ENCODE results near the gene HCFC1R1.
"Not testable (repeated sequence)": the region's sequence is repeated elsewhere in the genome, so short reads cannot be mapped to it uniquely, and the experiment has no call there.

HCFC1R1 gene

DNA sequence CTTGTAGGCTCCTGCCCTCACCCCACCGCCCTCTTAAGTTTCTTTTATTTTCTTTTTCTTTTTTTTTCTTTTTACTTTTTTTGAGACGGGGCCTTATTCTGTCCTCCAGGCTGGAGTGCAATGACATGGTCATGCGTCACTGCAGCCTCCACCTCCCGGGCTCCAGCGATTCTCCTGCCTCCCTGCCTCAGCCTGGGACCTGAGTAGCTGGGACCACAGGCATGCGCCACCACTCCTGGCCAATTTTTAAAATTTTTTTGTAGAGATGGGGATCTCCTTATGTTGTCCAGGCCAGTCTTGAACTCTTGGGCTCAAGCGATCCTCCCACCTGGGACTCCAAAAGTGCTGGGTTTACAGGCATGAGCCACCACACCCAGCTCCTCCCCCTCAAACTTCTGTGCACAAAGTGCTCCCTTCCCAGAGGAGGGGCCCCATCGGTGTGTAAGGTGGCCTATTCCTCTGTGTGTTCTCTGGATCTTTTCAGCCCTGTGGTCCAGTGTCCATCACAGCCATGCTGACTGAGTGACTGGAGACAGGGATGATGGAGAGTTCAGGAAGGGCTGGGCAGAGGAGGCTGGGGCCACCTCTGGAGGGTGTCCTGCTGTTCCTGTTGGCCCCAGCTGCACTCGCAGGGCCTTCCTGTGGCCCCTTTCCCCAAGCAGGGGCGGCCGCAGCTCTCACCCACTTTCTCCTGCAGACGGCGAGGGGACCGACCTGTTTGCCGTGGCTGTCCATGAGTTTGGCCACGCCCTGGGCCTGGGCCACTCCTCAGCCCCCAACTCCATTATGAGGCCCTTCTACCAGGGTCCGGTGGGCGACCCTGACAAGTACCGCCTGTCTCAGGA, 32.8 kb upstream of the HCFC1R1 start:
- no peak for DNase-seq

- DNase-seq: not testable (repeated sequence)
Measured at GRCh38 chr16:3055734-3056115, 32.0 kb upstream of the HCFC1R1 start.

GRCh38 chr16:3054965-3055733, 31.4 kb upstream of the HCFC1R1 start:
- DNase-seq: no peak

DNA sequence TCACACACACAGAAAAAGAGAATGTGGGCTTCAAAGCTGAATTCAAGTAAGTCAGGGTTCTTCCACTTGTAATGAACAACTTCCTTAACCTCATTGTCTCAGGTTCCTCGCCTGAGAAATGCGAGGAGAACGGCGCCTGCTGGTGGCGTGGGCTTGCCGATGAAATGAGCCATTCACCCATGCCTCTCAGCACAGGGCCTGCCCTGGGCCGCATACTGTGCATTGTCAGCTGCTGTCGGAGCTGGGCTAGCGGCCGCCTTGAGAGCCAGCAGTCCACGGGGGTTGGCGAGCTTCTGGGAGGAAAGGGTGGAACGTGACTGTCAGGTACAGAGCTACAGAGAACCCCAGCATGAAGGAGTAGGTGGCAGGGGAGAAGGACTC, 29.6 kb upstream of the HCFC1R1 start:
- not testable (repeated sequence) for DNase-seq

- DNase-seq: not testable (repeated sequence)
Measured at GRCh38 chr16:3052571-3053329, 29.0 kb upstream of the HCFC1R1 start.

- no peak for DNase-seq
Measured at GRCh38 chr16:3051494-3051893, 27.8 kb upstream of the HCFC1R1 start.

- no peak for DNase-seq
Measured at GRCh38 chr16:3051009-3051408, 27.3 kb upstream of the HCFC1R1 start.

DNA sequence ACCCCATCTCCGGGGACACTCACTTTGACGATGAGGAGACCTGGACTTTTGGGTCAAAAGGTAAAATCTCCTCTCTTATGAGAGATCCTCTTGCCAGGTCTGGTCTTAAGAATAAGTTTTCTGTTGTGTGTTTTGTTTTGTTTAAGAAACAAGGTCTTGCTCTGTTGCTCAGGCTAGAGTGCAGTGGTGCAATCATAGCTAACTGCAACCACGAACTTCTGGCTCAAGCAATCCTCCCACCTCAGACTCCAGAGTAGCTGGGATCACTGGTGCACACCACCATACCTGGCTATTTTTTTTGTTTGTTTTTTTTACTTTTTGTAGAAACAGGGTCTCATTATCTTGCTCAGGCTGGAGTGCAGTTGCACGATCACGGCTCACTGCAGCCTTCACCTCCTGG, 26.7 kb upstream of the HCFC1R1 start:
- no peak for DNase-seq

DNA sequence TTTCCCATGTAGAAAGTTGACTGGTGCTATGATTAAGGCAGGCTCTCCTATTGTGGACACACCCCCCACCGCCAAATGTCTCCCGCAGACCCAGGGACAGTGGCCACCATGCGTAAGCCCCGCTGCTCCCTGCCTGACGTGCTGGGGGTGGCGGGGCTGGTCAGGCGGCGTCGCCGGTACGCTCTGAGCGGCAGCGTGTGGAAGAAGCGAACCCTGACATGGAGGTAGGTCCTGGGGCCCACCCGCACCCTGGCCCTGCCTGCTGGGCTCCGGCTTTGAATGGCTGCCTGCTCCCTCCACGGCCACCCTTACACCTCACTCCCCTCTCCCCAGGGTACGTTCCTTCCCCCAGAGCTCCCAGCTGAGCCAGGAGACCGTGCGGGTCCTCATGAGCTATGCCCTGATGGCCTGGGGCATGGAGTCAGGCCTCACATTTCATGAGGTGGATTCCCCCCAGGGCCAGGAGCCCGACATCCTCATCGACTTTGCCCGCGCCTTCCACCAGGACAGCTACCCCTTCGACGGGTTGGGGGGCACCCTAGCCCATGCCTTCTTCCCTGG, 26.3 kb upstream of the HCFC1R1 start:
- DNase-seq: no peak

GRCh38 chr16:3047387-3047720, 23.6 kb upstream of the HCFC1R1 start:
- no peak for DNase-seq

- no peak for DNase-seq
Measured at GRCh38 chr16:3046641-3047386, 23.1 kb upstream of the HCFC1R1 start.

DNA sequence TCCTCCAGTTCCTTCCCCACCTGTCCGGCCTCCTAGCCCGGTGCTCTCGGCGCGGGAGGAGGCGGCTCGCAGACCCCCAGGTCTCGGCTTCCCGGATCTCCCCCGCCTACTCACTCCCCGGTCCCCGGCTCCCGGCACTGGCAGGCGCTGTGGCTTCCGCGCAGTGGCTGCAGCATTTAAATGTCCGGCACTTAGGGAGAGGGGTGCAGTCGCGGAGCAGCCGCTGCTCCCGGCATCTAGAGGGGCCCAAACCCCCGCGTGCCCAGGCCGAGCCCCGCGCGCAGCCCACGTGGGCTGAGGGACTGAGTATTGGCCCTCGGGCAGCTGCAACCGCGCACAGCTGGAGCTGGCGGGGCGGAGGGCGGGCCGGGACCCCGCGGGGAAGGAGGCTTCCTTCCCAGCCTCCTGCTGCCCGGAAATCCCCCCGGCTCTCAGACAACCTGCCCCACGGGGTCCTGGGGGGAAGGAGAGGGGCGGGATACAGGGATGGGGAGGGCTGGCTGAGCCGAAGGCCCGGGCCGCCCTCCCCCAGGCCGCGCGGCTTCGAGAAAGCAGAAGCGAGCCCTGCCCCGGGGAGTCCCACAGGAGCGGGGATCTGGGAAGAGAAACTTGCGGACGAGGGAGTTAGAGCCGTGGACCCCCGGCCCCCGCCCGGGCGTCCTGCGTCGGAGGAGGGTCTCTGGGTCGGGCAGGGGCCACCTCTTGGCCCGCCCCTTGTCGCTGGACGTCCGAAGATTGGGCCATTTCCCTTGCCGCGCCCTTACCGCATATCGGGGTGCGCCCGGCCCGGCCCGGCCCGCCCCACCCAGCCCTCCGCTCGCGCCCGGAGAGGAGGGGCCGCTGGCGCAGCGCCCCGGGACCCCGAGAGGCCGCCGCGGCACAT, 22.3 kb upstream of the HCFC1R1 start, which contains the start of gene MMP25:
Gene MMP25, plus strand, starts transcription at position 804 of the 883 bp plus-strand sequence. CDS start 357 bp downstream, outside the sequence.
- DNase-seq: no peak

GRCh38 chr16:3044708-3045107, 21.0 kb upstream of the HCFC1R1 start:
- DNase-seq: no peak

DNA sequence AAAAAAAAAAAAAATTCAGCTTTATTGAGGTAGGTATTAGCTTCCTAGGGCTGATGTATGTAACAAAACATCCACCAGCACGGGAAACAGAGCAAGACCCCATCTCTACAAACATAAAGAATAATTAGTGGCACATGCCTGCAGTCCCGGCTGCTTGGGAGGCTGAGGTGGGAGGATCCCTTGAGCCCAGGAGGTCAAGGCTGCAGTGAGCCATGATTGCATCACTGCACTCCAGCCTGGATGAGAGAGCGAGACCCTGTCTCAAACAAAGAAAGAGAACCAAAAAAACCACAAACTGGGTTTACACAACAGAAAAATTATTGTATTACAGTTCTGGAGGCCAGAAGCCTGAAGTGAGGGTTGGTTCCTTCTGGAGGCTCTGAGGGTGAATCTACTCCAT, 18.6 kb upstream of the HCFC1R1 start:
- no peak for DNase-seq

- no peak for DNase-seq
Measured at GRCh38 chr16:3038896-3039295, 15.2 kb upstream of the HCFC1R1 start.

DNA sequence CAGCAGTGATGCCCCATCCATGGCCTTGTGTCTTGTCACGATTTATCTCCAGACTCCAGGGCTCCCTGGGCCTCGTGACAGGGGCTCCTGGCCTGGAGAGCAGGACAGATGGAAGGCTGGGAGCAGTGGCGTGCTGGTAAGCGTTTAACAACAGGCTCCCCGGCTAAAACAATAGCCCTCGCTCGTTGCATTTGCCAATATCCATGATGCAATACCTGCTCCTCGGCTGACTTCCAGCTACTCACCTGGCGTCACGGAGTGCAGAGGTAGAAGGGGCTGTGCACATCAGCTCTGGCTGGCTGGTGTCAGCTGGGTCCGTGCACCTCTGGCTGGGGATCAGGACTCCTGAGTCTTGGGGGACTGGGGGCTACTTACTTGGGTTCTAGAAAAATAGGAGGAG, 14.5 kb upstream of the HCFC1R1 start:
- no peak for DNase-seq

DNA sequence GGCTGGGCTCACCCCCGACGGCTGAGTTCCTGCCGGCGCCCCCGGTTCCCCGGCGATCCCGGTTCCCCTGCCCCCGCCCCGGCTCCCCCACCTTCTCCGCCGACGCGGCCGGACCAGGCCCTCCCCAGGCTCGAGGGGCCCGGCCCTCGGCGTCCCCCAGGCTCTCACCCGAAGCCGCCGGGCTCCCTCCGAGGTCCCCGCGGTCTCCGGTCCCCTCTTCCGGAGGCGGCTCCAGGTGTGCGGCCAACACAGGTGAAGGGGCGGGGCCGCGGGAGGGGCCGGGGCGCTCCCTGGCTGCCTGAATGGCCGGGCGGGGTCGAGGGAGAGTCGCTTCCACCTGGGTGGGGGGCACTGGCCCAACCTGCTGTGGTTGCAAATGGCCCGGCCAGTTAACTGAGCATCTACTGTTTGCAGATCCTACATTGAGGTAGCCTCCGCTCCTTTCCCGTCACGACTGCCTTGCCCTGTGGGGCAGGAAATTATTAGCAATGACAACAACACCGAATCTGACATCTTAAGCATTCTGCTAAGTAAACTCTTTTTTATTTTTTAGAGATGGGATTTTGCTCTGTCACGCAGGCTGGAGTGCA, 13.1 kb upstream of the HCFC1R1 start, which contains the start of gene BICDL2:
Gene BICDL2, minus strand, starts transcription at position 219 of the 590 bp plus-strand sequence. CDS start 1,448 bp downstream, outside the sequence.
- DNase-seq: no peak

DNA sequence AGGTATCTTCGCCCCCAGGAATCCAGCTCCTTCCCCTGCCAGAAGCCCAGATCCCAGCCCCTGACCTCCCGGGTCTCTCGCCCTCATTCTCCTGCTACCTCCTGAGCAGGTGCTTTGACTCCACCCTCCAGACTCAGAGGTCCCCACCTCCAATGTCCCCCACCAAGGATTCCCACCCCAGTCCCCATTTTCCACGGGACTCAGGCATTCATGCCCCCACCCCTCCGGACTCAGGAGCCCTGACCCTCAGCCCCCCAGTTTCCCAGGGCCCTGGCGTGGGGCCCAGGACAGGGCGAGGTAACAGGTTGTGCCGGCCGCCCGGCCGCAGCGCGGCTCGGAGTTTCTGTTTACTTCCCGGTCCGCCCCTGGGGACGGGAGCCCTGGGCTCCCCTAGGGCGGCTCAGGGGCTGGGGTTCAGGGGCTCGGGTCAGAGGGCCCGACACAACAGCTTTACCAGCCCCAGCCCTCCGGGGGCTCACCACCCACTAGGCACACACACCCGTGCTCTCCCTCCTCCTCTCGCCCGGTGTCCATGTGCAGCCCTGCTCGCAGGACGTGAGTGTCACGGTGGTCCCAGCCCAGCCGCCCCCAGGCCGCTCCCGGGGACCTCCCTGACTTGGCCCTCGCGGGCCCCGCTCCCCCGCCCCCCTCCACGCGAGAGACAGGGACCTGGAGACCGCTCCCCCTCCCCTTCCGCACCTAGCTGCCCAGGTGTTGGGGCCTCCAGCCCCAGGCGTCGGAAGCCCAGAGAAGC, 12.4 kb upstream of the HCFC1R1 start:
- DNase-seq: no peak

DNA sequence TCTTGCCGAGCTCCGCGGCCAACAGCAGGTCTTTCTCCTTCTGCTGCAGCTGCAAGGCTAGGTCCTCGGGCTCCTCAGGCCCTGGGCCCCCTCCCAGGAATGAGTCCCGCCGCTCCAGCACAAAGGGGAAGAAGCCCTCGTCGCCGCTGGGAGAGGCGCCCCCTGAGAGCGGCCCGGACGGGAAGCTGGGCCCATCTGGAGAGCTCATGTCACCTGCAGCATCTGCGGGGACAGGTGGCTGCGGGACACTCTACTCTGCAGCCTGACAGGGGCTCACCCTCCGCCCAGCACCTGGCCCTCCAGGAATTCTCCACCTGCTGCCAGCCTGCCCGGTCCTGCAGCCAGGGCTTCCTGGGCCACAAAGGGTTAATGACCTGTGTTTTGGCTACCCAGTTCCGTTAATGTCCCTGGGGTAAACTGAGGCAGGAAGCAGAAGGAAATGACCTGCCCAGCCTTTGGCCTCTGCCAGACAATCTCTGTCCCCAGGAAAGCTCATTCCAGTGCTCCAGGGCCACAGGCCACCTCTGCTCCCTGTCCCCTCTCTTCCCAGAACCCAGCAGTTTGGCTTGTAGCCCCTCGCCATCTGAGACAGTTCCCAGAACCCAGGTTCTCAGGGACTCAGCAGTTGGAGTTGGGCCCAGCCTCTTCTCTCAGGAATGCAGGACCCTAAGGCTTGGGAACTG, 11.7 kb upstream of the HCFC1R1 start:
- no peak for DNase-seq

All from NCI-H1694 treated with DMSO at 0.1 percent for 48 hours (cell line).